Bronchial epithelial cell (primary cell): ENCODE measurements around the gene DNMT3L. TPM values are rescaled to one million over a fixed set of nuclear protein-coding genes. Genes with fewer than 3 reads are reported as not detected.

Experiments
- DNase-seq: peaks from one replicate; pipeline ENCODE4 v3.0.0-alpha.2; 2010; ENCODE audit warnings: low read depth
- FAIRE-seq: peaks from 2 replicates; lab custom pipeline; 2011; peaks lifted over from hg19 to GRCh38; lab: Jason Lieb, UNC
- H3K27me3 ChIP-seq: 2 replicates; pipeline ENCODE4 v1.5.1; 2011; ENCODE audit warnings: low read length; ENCODE audit not compliant: control insufficient read depth, insufficient read depth
- H3K36me3 ChIP-seq: 2 replicates; pipeline ENCODE4 v1.5.1; 2011; ENCODE audit warnings: low read length; ENCODE audit not compliant: control insufficient read depth, insufficient read depth
- H3K4me3 ChIP-seq: 2 replicates; pipeline ENCODE4 v1.5.1; 2011; ENCODE audit warnings: mild to moderate bottlenecking, low read depth, low read length, control low read depth
- CTCF ChIP-seq: IDR thresholded peaks from 2 replicates; pipeline ENCODE4 v1.5.1; 2011; ENCODE audit warnings: mild to moderate bottlenecking, moderate library complexity, low read length, control low read depth, inconsistent platforms; ENCODE audit not compliant: insufficient read depth, severe bottlenecking
- total RNA-seq: library from RNA; depleted of rRNA; stranded (reverse); fragments of >200 nt; gene quantifications from 2 replicates; pipeline ENCODE4 v1.2.1, GENCODE V29; 2014

Gene DNMT3L
- total RNA-seq, 1 donor from 2014 or later, result not detected

- TF ChIP-seq CTCF, result no peak
These were observed 32.0 kb upstream of the DNMT3L start for GRCh38 chr21:44293551-44294231.

GRCh38 chr21:44292812-44293195 lies 31.1 kb upstream of the DNMT3L start:
- no peak for TF ChIP-seq CTCF
- FAIRE-seq, result no peak
- DNase-seq, result no peak
- H3K36me3 ChIP-seq, result no peaks in the 10 kb centered on the region
- H3K27me3 ChIP-seq, result peaks cover 4% of the 10 kb centered on the region
- H3K4me3 ChIP-seq, result no peak overlapping the region

More at GRCh38 chr21:44293551-44294231, 32.0 kb upstream of the DNMT3L start:
- no peak for DNase-seq
- FAIRE-seq, result no peak
- H3K36me3 ChIP-seq, result no peaks in the 10 kb centered on the region
- H3K27me3 ChIP-seq, result peaks cover 4% of the 10 kb centered on the region
- H3K4me3 ChIP-seq, result no peak overlapping the region

DNA sequence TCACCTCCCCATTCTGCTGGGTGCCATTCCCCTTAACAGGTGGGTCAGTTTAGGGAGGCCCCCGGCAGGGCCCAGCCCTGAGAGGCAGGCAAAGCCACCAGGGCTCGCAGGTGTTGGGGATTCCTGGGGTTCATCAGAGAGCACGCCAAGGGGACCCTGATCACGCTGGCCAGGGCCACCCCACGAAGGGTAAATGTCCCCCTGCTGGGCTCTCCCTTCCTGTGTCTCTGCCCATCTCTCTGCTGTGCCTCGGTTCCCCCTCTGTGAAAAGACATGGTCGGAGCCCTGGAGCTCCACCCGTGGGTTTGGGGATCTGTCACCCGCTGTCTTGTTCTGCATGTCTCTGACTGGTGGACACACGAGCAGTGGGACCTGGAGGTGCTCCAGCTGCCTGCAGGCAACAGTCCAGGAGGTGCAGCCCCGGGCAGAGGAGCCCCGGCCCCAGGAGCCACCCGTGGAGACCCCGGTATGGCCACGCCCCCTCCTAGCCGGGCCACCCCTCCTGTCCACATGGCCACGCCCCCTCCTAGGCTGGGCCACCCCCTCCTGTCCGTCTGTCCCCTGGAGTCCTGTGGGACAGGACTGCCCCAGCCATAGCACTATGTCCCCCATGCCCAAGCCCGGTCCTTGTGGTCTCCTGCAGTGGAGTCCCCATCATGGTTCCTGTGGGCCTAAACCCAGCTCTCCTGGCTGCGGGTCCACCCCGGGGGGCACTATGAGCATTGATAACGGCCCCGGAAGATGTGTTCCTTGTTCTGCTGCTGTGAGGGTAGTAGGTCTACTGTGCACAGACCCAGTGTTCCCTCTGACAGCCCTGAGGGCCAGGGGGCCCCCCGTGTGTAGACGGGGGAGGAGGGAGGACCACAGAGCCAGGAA lies 30.5 kb upstream of the DNMT3L start:
- Histone ChIP-seq H3K27me3 (peaks cover 4% of the 10 kb centered on the region), H3K36me3 (no peaks in the 10 kb centered on the region), H3K4me3 (no peak overlapping the region)
- DNase-seq, result no peak
- no peak for TF ChIP-seq CTCF
- no peak for FAIRE-seq

DNA sequence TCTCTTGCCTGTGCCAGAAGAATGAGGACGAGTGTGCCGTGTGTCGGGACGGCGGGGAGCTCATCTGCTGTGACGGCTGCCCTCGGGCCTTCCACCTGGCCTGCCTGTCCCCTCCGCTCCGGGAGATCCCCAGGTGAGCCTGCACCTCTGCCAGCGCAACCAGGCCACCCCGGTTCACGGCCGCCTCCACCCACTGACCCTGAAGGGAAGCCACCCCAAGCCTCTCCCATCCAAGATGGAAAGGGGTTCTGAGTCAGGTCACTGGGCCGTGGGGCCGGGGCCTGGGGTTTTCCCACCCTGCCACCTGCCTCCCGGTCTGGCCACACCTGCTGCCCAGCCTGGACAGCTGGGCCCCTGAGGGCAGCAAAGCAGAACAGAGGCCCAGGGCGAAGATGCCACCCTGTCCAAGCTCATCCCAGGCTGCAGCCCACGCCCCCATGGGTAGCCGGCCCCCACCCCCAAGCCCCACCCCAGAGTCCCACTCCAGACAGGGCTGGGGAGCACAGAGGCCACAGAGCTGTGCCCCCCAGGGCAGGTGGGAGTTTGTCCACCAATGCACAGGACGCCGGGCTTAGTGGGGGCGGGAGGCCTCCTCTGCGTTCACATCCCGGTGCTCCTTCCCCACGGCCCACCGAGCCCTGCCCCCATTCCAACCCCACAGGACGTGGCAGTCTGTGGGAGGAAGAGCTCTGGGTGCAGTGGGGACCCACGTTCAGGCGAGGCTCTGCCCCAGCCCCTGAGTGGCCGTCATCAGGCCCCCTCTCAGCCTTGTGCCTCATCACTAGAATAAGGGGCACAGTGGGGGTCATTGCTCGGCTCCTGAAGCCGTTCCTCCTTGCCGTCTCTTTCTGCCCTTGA lies 29.6 kb upstream of the DNMT3L start:
- no peak for TF ChIP-seq CTCF
- Histone ChIP-seq H3K36me3 (no peaks in the 10 kb centered on the region), H3K27me3 (peaks cover 6% of the 10 kb centered on the region), H3K4me3 (no peak overlapping the region)
- FAIRE-seq, result no peak
- no peak for DNase-seq

DNA sequence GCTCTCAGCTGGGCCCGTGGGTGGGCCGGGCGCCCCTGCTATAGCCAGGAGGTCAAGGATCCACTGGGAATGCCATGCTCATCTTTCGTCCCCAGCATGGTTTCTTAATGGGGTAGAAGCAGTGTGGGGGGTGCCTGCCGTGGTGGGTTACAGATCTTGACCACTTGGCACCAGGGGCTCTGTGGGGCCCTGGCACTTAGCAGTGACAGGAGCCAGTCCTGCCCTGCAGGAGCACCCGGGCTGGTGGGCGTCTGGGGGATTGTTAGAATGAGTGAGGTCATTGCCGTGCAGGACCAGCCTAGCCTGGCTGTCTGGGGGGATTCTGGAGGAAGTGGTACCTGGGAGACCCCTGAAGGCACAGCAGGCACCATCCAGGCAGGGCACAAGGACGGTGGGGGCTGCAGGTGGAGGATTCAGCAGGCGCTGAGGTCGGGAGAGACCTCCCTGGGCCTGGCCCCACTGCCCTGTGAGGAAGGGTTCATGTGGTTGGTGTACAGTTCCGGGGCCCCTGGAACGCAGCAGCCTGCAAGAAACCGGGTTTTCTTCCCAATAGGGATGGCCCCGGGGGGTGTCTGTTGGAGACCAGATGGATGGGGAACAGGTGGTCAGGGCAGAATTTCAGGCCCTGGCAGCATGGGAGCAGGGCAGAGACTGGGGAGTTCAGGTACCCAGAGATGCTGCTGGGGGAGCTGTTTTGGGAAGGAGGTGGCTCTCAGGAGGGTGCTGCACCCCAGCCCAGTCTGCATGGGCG lies 28.8 kb upstream of the DNMT3L start:
- FAIRE-seq (no peak), DNase-seq (no peak)
- peaks cover 8% of the 10 kb centered on the region for H3K27me3 ChIP-seq
- no peaks in the 10 kb centered on the region for H3K36me3 ChIP-seq
- no peak overlapping the region for H3K4me3 ChIP-seq
- TF ChIP-seq CTCF, result no peak
